Colonic mucosa (tissue), 4 donors: ENCODE data around the gene PTPRF. TPM values are rescaled to one million over a fixed set of nuclear protein-coding genes. Genes with fewer than 3 reads are reported as not detected.
A peak's percentile ranks its signal among the peaks of the same experiment; 100 is the strongest.
"Not testable (repeated sequence)": the region's sequence is repeated elsewhere in the genome, so short reads cannot be mapped to it uniquely, and the experiment has no call there.

ENCODE experiments used
- DNase-seq: peaks from one replicate; pipeline ENCODE4 v3.0.0-alpha.2; 2020
- H3K27ac ChIP-seq: fragments of 200-600 bp; one replicate; pipeline ENCODE4 v1.8.0; 2021
- H3K27me3 ChIP-seq: fragments of 200-600 bp; one replicate; pipeline ENCODE4 v1.8.0; 2021
- H3K36me3 ChIP-seq: fragments of 200-600 bp; one replicate; pipeline ENCODE4 v1.8.0; 2021
- H3K4me1 ChIP-seq: fragments of 200-600 bp; one replicate; pipeline ENCODE4 v1.8.0; 2021; ENCODE audit warnings: mild to moderate bottlenecking
- H3K4me3 ChIP-seq: fragments of 200-600 bp; one replicate; pipeline ENCODE4 v1.8.0; 2021
- H3K9ac ChIP-seq, 2 donors: one replicate each; pipeline ENCODE4 v1.7.0; 2013; ENCODE audit warnings: control low read depth in 2 of 2, low read depth in 2 of 2, low read length in 2 of 2
- H3K9me3 ChIP-seq: fragments of 200-600 bp; one replicate; pipeline ENCODE4 v1.8.0; 2021
- CTCF ChIP-seq: fragments of 200-600 bp; IDR thresholded peaks from one replicate; pipeline ENCODE4 v1.8.0; 2022; ENCODE audit warnings: antibody characterized with exemption, mild to moderate bottlenecking
- intact Hi-C: fragments of 100-400 bp; cut with DNase I; formaldehyde crosslinking; loops from one replicate; pipeline ENCODE4 v1.14.1; 2022
- total RNA-seq, 2 donors: library from RNA; stranded (reverse); fragmentation: NEBNext Ultra II Directional in 1 of 2; extraction: Animal tissue kit (Norgen Biotek cat#: 25700) in 1 of 2; gene quantifications; one replicate each; pipeline ENCODE4 v1.2.1, GENCODE V29; 2021
- donor health status: healthy.
- donor health status: DM: no; HTN: no; CAD: no.
- donor health status: DM: no; HTN: no; CAD: no.

The PTPRF gene
- total RNA-seq, 2 donors from 2014 or later, result 351 to 449 TPM

DNA sequence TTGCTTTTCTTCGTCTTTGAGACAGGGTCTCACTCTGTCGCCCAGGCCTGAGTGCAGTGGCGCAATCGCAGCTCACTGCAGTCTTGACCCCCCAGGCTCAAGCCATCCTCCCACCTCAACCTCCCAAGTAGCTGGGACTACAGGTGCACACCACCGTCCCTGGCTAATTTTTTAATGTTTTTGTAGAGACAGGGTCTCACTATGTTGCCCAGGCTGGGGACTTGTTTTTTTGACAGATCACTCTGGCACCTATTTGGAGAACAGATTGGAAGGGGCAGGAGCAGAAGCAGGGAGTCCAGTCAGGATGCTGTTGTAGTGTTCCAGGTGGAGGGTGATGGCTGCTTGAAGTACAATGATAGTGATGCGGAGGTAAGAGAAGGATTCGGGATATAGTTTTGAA, 106.6 kb downstream of the PTPRF start:
- Histone ChIP-seq H3K9ac (no peak overlapping the region), H3K4me3 (no peak overlapping the region), H3K36me3 (no peaks in the 10 kb centered on the region), H3K9me3 (no peaks in the 10 kb centered on the region), H3K4me1 (no peaks in the 10 kb centered on the region), H3K27ac (no peak overlapping the region), H3K27me3 (no peaks in the 10 kb centered on the region)
- no peak for TF ChIP-seq CTCF
- no peak for DNase-seq
- intact Hi-C loops, result no loop called here

DNA sequence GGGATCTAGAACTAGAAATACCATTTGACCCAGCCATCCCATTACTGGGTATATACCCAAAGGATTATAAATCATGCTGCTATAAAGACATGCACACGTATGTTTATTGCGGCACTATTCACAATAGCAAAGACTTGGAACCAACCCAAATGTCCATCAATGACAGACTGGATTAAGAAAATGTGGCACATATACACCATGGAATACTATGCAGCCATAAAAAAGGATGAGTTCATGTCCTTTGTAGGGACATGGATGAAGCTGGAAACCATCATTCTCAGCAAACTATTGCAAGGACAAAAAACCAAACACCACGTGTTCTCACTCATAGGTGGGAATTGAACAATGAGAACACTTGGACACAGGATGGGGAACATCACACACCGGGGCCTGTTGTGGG, 107.7 kb downstream of the PTPRF start:
- H3K27ac ChIP-seq, H3K4me3 ChIP-seq, H3K9ac ChIP-seq, intact Hi-C loops, H3K27me3 ChIP-seq, H3K9me3 ChIP-seq, DNase-seq, H3K36me3 ChIP-seq, H3K4me1 ChIP-seq: not testable (repeated sequence)

GRCh38 chr1:43639976-43640794, 109.5 kb downstream of the PTPRF start:
- Histone ChIP-seq H3K9ac (no peak overlapping the region), H3K27ac (no peak overlapping the region), H3K9me3 (no peaks in the 10 kb centered on the region), H3K4me3 (no peak overlapping the region), H3K36me3 (no peaks in the 10 kb centered on the region), H3K4me1 (no peaks in the 10 kb centered on the region), H3K27me3 (no peaks in the 10 kb centered on the region)
- no peak for DNase-seq
- intact Hi-C loops, result no loop called here
- TF ChIP-seq CTCF, result peak; percentile 11

GRCh38 chr1:43644558-43644957, 113.9 kb downstream of the PTPRF start:
- H3K36me3 ChIP-seq, result no peaks in the 10 kb centered on the region
- no peak overlapping the region for H3K4me3 ChIP-seq
- DNase-seq, result no peak
- H3K27ac ChIP-seq, result no peak overlapping the region
- intact Hi-C loops, result no loop called here
- no peaks in the 10 kb centered on the region for H3K9me3 ChIP-seq
- no peak overlapping the region for H3K9ac ChIP-seq
- H3K4me1 ChIP-seq, result no peaks in the 10 kb centered on the region
- H3K27me3 ChIP-seq, result no peaks in the 10 kb centered on the region
- no peak for TF ChIP-seq CTCF

DNA sequence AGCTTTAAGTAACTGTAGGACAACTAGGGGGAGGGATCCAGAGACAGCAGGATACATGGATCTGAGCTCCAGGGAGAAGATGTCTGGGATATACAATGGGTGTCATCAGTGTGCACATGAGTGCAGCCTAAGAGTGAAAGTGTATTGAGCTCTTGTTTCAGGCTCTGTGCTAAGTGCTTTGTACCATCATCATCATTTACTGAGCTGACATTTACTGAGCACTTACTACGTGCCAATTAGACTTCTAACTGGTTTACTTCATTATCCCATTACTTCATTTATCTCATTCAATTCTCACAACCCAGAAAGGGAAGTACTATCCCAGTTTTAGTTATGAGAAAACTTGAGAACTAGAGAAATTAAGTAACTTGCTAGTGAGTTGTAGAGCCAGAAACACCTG, 114.8 kb downstream of the PTPRF start:
- Histone ChIP-seq H3K27me3 (no peaks in the 10 kb centered on the region), H3K4me1 (no peaks in the 10 kb centered on the region), H3K36me3 (no peaks in the 10 kb centered on the region), H3K4me3 (no peak overlapping the region), H3K9ac (no peak overlapping the region), H3K27ac (no peak overlapping the region), H3K9me3 (no peaks in the 10 kb centered on the region)
- no peak for DNase-seq
- no peak for TF ChIP-seq CTCF
- intact Hi-C loops, result no loop called here

- H3K9ac ChIP-seq, H3K27ac ChIP-seq, DNase-seq, H3K27me3 ChIP-seq, H3K36me3 ChIP-seq, H3K4me3 ChIP-seq, H3K4me1 ChIP-seq, intact Hi-C loops, H3K9me3 ChIP-seq: not testable (repeated sequence)
These were observed 116.6 kb downstream of the PTPRF start for GRCh38 chr1:43647331-43647730.
